Loucy (cell line): ENCODE data around the gene SIPA1L3.

ENCODE experiments used
- EZH2phosphoT487 ChIP-seq: fragments of 200-600 bp; IDR thresholded peaks from 2 replicates; pipeline ENCODE4 v1.6.1; 2018; ENCODE audit warnings: antibody characterized with exemption, mild to moderate bottlenecking, moderate library complexity, borderline replicate concordance
- TF ChIP-seq, protein P1 (sequence below): fragments of 200-600 bp; sonication (generic); conservative IDR thresholded peaks from 2 replicates; pipeline ENCODE4 v1.5.1; 2014; ENCODE audit warnings: mild to moderate bottlenecking, antibody characterized with exemption, low read length

- TF ChIP-seq, protein P1, sequence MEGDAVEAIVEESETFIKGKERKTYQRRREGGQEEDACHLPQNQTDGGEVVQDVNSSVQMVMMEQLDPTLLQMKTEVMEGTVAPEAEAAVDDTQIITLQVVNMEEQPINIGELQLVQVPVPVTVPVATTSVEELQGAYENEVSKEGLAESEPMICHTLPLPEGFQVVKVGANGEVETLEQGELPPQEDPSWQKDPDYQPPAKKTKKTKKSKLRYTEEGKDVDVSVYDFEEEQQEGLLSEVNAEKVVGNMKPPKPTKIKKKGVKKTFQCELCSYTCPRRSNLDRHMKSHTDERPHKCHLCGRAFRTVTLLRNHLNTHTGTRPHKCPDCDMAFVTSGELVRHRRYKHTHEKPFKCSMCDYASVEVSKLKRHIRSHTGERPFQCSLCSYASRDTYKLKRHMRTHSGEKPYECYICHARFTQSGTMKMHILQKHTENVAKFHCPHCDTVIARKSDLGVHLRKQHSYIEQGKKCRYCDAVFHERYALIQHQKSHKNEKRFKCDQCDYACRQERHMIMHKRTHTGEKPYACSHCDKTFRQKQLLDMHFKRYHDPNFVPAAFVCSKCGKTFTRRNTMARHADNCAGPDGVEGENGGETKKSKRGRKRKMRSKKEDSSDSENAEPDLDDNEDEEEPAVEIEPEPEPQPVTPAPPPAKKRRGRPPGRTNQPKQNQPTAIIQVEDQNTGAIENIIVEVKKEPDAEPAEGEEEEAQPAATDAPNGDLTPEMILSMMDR, result no peak
- no peak for TF ChIP-seq EZH2phosphoT487
These were observed 322.6 kb downstream of the SIPA1L3 start for GRCh38 chr19:38229585-38230073.
